ENCODE data around the gene PLA2G4E. TPM values are rescaled to one million over a fixed set of nuclear protein-coding genes. Genes with fewer than 3 reads are reported as not detected.

The PLA2G4E gene
- total RNA-seq, 2 experiments from 2014 or later = not detected

- no peak overlapping the region for H3K4me3 ChIP-seq (ENCODE audit: low read length)
- Mint-ChIP-seq H3K9me3 (no peaks in the 10 kb centered on the region), H3K4me1 (ENCODE audit: low read depth) (no peaks in the 10 kb centered on the region), H3K27me3 (no peaks in the 10 kb centered on the region), H3K36me3 (ENCODE audit: low read depth) (no peaks in the 10 kb centered on the region), H3K4me3 (no peak overlapping the region), H3K27ac (no peak overlapping the region)
- H3K27me3 ChIP-seq (ENCODE audit: control insufficient read depth in 1 of 2, insufficient read depth in 2 of 2, low read length in 2 of 2) = no peaks in the 10 kb centered on the region
- TF ChIP-seq CTCF (IDR thresholded peaks at IDR 0.05) = no peak
- CTCF ChIA-PET = no interaction called here
- H3K9me3 ChIP-seq (ENCODE audit: control insufficient read depth in 1 of 2, insufficient read depth in 1 of 2, low read length in 2 of 2) = no peaks in the 10 kb centered on the region
- ATAC-seq (ENCODE audit: poor library complexity) = no peak
- intact Hi-C loops (cut with DNase I, micrococcal nuclease) = no loop called here
- POLR2A ChIA-PET = no interaction called here
- H3K27ac ChIP-seq (ENCODE audit: low read depth in 1 of 2, low read length in 2 of 2) = no peak overlapping the region
- H3K4me1 ChIP-seq (ENCODE audit: insufficient read depth, low read length) = no peaks in the 10 kb centered on the region
- H3K36me3 ChIP-seq (ENCODE audit: insufficient read depth, low read length) = no peaks in the 10 kb centered on the region
- no peak for DNase-seq
These were observed 11.4 kb downstream of the PLA2G4E start for GRCh38 chr15:42009474-42009873.

- H3K4me1 Mint-ChIP-seq (ENCODE audit: low read depth) = no peaks in the 10 kb centered on the region
- H3K27me3 Mint-ChIP-seq = no peaks in the 10 kb centered on the region
- no peaks in the 10 kb centered on the region for H3K9me3 Mint-ChIP-seq
- ChIA-PET CTCF (no interaction called here), POLR2A (no interaction called here)
- DNase-seq (no peak), ATAC-seq (ENCODE audit: poor library complexity) (no peak)
- no peaks in the 10 kb centered on the region for H3K27me3 ChIP-seq (ENCODE audit: control insufficient read depth in 1 of 2, insufficient read depth in 2 of 2, low read length in 2 of 2)
- H3K9me3 ChIP-seq (ENCODE audit: control insufficient read depth in 1 of 2, insufficient read depth in 1 of 2, low read length in 2 of 2) = no peaks in the 10 kb centered on the region
- H3K27ac ChIP-seq (ENCODE audit: low read depth in 1 of 2, low read length in 2 of 2) = no peak overlapping the region
- no peak overlapping the region for H3K27ac Mint-ChIP-seq
- no peaks in the 10 kb centered on the region for H3K36me3 ChIP-seq (ENCODE audit: insufficient read depth, low read length)
- intact Hi-C loops (cut with DNase I, micrococcal nuclease) = no loop called here
- H3K36me3 Mint-ChIP-seq (ENCODE audit: low read depth) = no peaks in the 10 kb centered on the region
- no peaks in the 10 kb centered on the region for H3K4me1 ChIP-seq (ENCODE audit: insufficient read depth, low read length)
- H3K4me3 ChIP-seq (ENCODE audit: low read length) = no peak overlapping the region
- H3K4me3 Mint-ChIP-seq = no peak overlapping the region
- TF ChIP-seq CTCF (IDR thresholded peaks at IDR 0.05) = no peak
These were observed 11.8 kb downstream of the PLA2G4E start for GRCh38 chr15:42009022-42009421.

- no peaks in the 10 kb centered on the region for H3K27me3 Mint-ChIP-seq
- ChIA-PET POLR2A (no interaction called here), CTCF (no interaction called here)
- intact Hi-C loops (cut with DNase I, micrococcal nuclease) = no loop called here
- Histone ChIP-seq H3K9me3 (ENCODE audit: control insufficient read depth in 1 of 2, insufficient read depth in 1 of 2, low read length in 2 of 2) (no peaks in the 10 kb centered on the region), H3K27ac (ENCODE audit: low read depth in 1 of 2, low read length in 2 of 2) (no peak overlapping the region), H3K36me3 (ENCODE audit: insufficient read depth, low read length) (no peaks in the 10 kb centered on the region), H3K4me3 (ENCODE audit: low read length) (no peak overlapping the region), H3K27me3 (ENCODE audit: control insufficient read depth in 1 of 2, insufficient read depth in 2 of 2, low read length in 2 of 2) (no peaks in the 10 kb centered on the region), H3K4me1 (ENCODE audit: insufficient read depth, low read length) (no peaks in the 10 kb centered on the region)
- H3K9me3 Mint-ChIP-seq = no peaks in the 10 kb centered on the region
- no peak overlapping the region for H3K4me3 Mint-ChIP-seq
- DNase-seq (no peak), ATAC-seq (ENCODE audit: poor library complexity) (no peak)
- no peak overlapping the region for H3K27ac Mint-ChIP-seq
- H3K36me3 Mint-ChIP-seq (ENCODE audit: low read depth) = no peaks in the 10 kb centered on the region
- no peaks in the 10 kb centered on the region for H3K4me1 Mint-ChIP-seq (ENCODE audit: low read depth)
- TF ChIP-seq CTCF (IDR thresholded peaks at IDR 0.05) = no peak
These were observed 13.5 kb downstream of the PLA2G4E start for GRCh38 chr15:42007386-42007785.

Measured in CD4-positive, alpha-beta T cell (primary cell).